Measurements from ENCODE around the gene HHAT. TPM values are rescaled to one million over a fixed set of nuclear protein-coding genes. Genes with fewer than 3 reads are reported as not detected.

Gene HHAT
- total and polyA plus RNA-seq, 2 donors (not counting 3 experiments of a cell fraction or from before 2014, with no cell fraction given) = 2.4 to 4.3 TPM

GRCh38 chr1:210650403-210650802, 321.7 kb downstream of the HHAT start:
- Histone ChIP-seq H3K79me2 (ENCODE audit: control insufficient read depth, insufficient read depth, low read length) (no peaks in the 10 kb centered on the region), H4K20me1 (replicated peaks; ENCODE audit: control insufficient read depth, extremely low read depth, insufficient read depth, low read length) (no peaks in the 10 kb centered on the region), H3K27ac (ENCODE audit: insufficient read depth, low read depth, low read length) (no peak overlapping the region), H3K4me1 (ENCODE audit: control insufficient read depth, extremely low read depth, insufficient read depth, low read length) (no peaks in the 10 kb centered on the region), H3K36me3 (ENCODE audit: control insufficient read depth in 2 of 2, extremely low read depth in 1 of 2, insufficient read depth in 2 of 2, low read length in 2 of 2) (no peaks in the 10 kb centered on the region), H3K9me1 (replicated peaks; ENCODE audit: control insufficient read depth, extremely low read depth, insufficient read depth, low read length) (no peaks in the 10 kb centered on the region), H2AFZ (ENCODE audit: low read depth, low read length) (no peak overlapping the region), H3K9me3 (replicated peaks; ENCODE audit: control insufficient read depth, insufficient read depth, low read length) (peaks cover 7% of the 10 kb centered on the region), H3K27me3 (ENCODE audit: control insufficient read depth in 2 of 2, insufficient read depth in 2 of 2, low read length in 2 of 2) (no peaks in the 10 kb centered on the region), H3K4me2 (ENCODE audit: insufficient read depth, low read length) (no peak overlapping the region), H3K4me3 (replicated peaks in 1 of 3; ENCODE audit: insufficient read depth in 1 of 3, low read depth in 1 of 3, low read length in 3 of 3) (no peak overlapping the region), H3K9ac (replicated peaks; ENCODE audit: extremely low read depth, insufficient read depth, low read length) (no peak overlapping the region)
- POLR2A ChIA-PET = no interaction called here
- intact Hi-C loops (cut with micrococcal nuclease) = no loop called here
- no peak for FAIRE-seq
- CTCF ChIA-PET = no interaction called here
- BruUV-seq (replicated peaks) = no TSS peak
- TF ChIP-seq, protein P1, sequence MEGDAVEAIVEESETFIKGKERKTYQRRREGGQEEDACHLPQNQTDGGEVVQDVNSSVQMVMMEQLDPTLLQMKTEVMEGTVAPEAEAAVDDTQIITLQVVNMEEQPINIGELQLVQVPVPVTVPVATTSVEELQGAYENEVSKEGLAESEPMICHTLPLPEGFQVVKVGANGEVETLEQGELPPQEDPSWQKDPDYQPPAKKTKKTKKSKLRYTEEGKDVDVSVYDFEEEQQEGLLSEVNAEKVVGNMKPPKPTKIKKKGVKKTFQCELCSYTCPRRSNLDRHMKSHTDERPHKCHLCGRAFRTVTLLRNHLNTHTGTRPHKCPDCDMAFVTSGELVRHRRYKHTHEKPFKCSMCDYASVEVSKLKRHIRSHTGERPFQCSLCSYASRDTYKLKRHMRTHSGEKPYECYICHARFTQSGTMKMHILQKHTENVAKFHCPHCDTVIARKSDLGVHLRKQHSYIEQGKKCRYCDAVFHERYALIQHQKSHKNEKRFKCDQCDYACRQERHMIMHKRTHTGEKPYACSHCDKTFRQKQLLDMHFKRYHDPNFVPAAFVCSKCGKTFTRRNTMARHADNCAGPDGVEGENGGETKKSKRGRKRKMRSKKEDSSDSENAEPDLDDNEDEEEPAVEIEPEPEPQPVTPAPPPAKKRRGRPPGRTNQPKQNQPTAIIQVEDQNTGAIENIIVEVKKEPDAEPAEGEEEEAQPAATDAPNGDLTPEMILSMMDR (IDR thresholded peaks at IDR 0.05; ENCODE audit: extremely low read depth in 1 of 2, insufficient read depth in 1 of 2, low read depth in 1 of 2, low read length in 2 of 2) = no peak
- TF ChIP-seq MYC (IDR thresholded peaks at IDR 0.05; ENCODE audit: low read depth, low read length) (no peak), FOS (IDR thresholded peaks at IDR 0.05; ENCODE audit: borderline replicate concordance, insufficient read depth, low read length) (no peak), GATA2 (IDR thresholded peaks at IDR 0.05; ENCODE audit: insufficient read depth, insufficient read length, low read depth, low read length) (no peak), JUN (IDR thresholded peaks at IDR 0.05; ENCODE audit: borderline replicate concordance, insufficient read depth, insufficient read length, low read depth) (no peak), POLR2AphosphoS5 (IDR thresholded peaks at IDR 0.05; ENCODE audit: insufficient read depth, low read depth, low read length) (no peak), EZH2 (IDR thresholded peaks at IDR 0.05; ENCODE audit: borderline replicate concordance, low read depth, low read length, severe bottlenecking) (no peak)
- dilution Hi-C loops (cut with MboI; ENCODE audit: extremely low pct_ligation_motif_present, low sequenced_read_pairs) = no loop called here
- no peak for DNase-seq (ENCODE audit: low read depth, low spot score)
